IMR-90 (cell line): Measurements from ENCODE around the gene CARD10. TPM values are rescaled to one million over a fixed set of nuclear protein-coding genes. Genes with fewer than 3 reads are reported as not detected.

Source experiments
- ATAC-seq: fragments of 200-7000 bp; cut with Tn5 transposase; 2 replicates; pipeline ENCODE4 v1.9.1; 2020; ENCODE audit warnings: low read depth, mild to moderate bottlenecking, moderate library complexity
- BruUV-seq: library from RNA; stranded (reverse); fragments of 400-500 nt; replicated peaks from 2 replicates; lab custom pipeline; 2021; lab: Mats Ljungman, UMichigan
- CTCF ChIA-PET: fragments of 300-600 bp; formaldehyde crosslinking; extraction: SDS; loops from one replicate; lab custom pipeline; 2021; ENCODE audit warnings: antibody characterized with exemption; lab: Yijun Ruan, JAX
- POLR2A ChIA-PET: fragments of 300-600 bp; sonication (Branson Sonifier 250); formaldehyde crosslinking; loops from one replicate; lab custom pipeline; 2022; ENCODE audit warnings: antibody characterized with exemption; ENCODE audit not compliant: unreplicated experiment; lab: Charles Lee
- DNase-seq: peaks from one replicate; pipeline ENCODE4 v3.0.0; 2013
- H2AFZ ChIP-seq: replicated peaks from 2 replicates; pipeline ENCODE3; 2013; ENCODE audit warnings: low read length, mild to moderate bottlenecking; ENCODE audit not compliant: poor library complexity
- H2AK5ac ChIP-seq: 2 replicates; pipeline ENCODE4 v1.6.1; 2013; ENCODE audit warnings: low read depth, low read length, inconsistent platforms
- H2AK9ac ChIP-seq: replicated peaks from 2 replicates; pipeline ENCODE3; 2013; ENCODE audit warnings: mild to moderate bottlenecking, low read depth, low read length, moderate library complexity; ENCODE audit not compliant: poor library complexity
- H2BK120ac ChIP-seq: 2 replicates; pipeline ENCODE4 v1.6.1; 2013; ENCODE audit warnings: low read depth, low read length, inconsistent platforms
- H2BK15ac ChIP-seq: 3 replicates; pipeline ENCODE4 v1.6.1; 2013; ENCODE audit warnings: low read depth, low read length, inconsistent platforms
- H2BK20ac ChIP-seq: 2 replicates; pipeline ENCODE4 v1.6.1; 2013; ENCODE audit warnings: low read depth, mild to moderate bottlenecking, inconsistent platforms, low read length, moderate library complexity
- H2BK5ac ChIP-seq: 2 replicates; pipeline ENCODE4 v1.6.1; 2013; ENCODE audit warnings: mild to moderate bottlenecking, low read depth, low read length, inconsistent platforms; ENCODE audit not compliant: poor library complexity, severe bottlenecking
- H3K14ac ChIP-seq: replicated peaks from 2 replicates; pipeline ENCODE4 v1.6.1; 2013; ENCODE audit warnings: low read depth, low read length, inconsistent platforms
- H3K18ac ChIP-seq: 2 replicates; pipeline ENCODE4 v1.6.1; 2013; ENCODE audit warnings: low read depth, low read length, control low read depth
- H3K23ac ChIP-seq: 2 replicates; pipeline ENCODE4 v1.6.1; 2013; ENCODE audit warnings: low read depth, low read length, inconsistent platforms
- H3K27ac ChIP-seq: 2 replicates; pipeline ENCODE4 v1.5.1; 2013; ENCODE audit warnings: mild to moderate bottlenecking, control low read depth, low read length; ENCODE audit not compliant: insufficient read depth
- H3K27me3 ChIP-seq: 2 replicates; pipeline ENCODE4 v1.6.1; 2013; ENCODE audit warnings: low read length; ENCODE audit not compliant: control insufficient read depth, insufficient read depth
- H3K36me3 ChIP-seq: 2 replicates; pipeline ENCODE4 v1.6.1; 2013; ENCODE audit warnings: low read length, mixed read lengths; ENCODE audit not compliant: control insufficient read depth, insufficient read depth
- H3K4ac ChIP-seq: 2 replicates; pipeline ENCODE4 v1.6.1; 2013; ENCODE audit warnings: low read depth, low read length, inconsistent platforms
- H3K4me1 ChIP-seq: 2 replicates; pipeline ENCODE4 v1.6.1; 2013; ENCODE audit warnings: low read length, mixed read lengths; ENCODE audit not compliant: control insufficient read depth, insufficient read depth
- H3K4me2 ChIP-seq: 2 replicates; pipeline ENCODE4 v1.6.1; 2013; ENCODE audit warnings: low read depth, mild to moderate bottlenecking, control low read depth, low read length, moderate library complexity
- H3K4me3 ChIP-seq: 2 replicates; pipeline ENCODE4 v1.5.1; 2013; ENCODE audit warnings: low read depth, mild to moderate bottlenecking, control low read depth, low read length, moderate library complexity; ENCODE audit not compliant: insufficient read depth
- H3K56ac ChIP-seq: 2 replicates; pipeline ENCODE4 v1.6.1; 2013; ENCODE audit warnings: low read length, inconsistent platforms; ENCODE audit not compliant: insufficient read depth; ENCODE audit errors: extremely low read depth
- H3K79me1 ChIP-seq, 2 experiments: 2 replicates each; pipeline ENCODE4 v1.6.1; 2013; ENCODE audit warnings: low read length in 2 of 2, inconsistent platforms in 1 of 2, low read depth in 1 of 2
- H3K9ac ChIP-seq: 2 replicates; pipeline ENCODE4 v1.6.1; 2013; ENCODE audit warnings: low read depth, low read length, control low read depth
- H3K9me1 ChIP-seq: 2 replicates; pipeline ENCODE4 v1.6.1; 2013; ENCODE audit warnings: low read length, inconsistent platforms; ENCODE audit not compliant: insufficient read depth
- H3K9me3 ChIP-seq: 2 replicates; pipeline ENCODE4 v1.6.1; 2013; ENCODE audit warnings: low read length; ENCODE audit not compliant: control insufficient read depth, insufficient read depth
- H4K20me1 ChIP-seq: 2 replicates; pipeline ENCODE4 v1.6.1; 2013; ENCODE audit warnings: low read length, inconsistent platforms; ENCODE audit not compliant: insufficient read depth
- H4K5ac ChIP-seq: 2 replicates; pipeline ENCODE4 v1.6.1; 2013; ENCODE audit warnings: mild to moderate bottlenecking, low read depth, low read length, control low read depth
- H4K8ac ChIP-seq, 2 experiments: 2 replicates each; pipeline ENCODE4 v1.6.1; 2013; ENCODE audit warnings: low read depth in 2 of 2, low read length in 2 of 2, control low read depth in 1 of 2, inconsistent platforms in 1 of 2
- H4K91ac ChIP-seq: 2 replicates; pipeline ENCODE4 v1.6.1; 2013; ENCODE audit warnings: low read depth, low read length, inconsistent platforms; ENCODE audit not compliant: insufficient read depth
- CEBPB ChIP-seq: IDR thresholded peaks from 2 replicates; pipeline ENCODE4 v1.6.1; 2012; ENCODE audit warnings: low read depth, low read length, improper control_type of control experiment
- CHD1 ChIP-seq: IDR thresholded peaks from 2 replicates; pipeline ENCODE4 v1.6.1; 2012; ENCODE audit warnings: low read depth, low read length, improper control_type of control experiment
- FOS ChIP-seq: fragments of 150-350 bp; IDR thresholded peaks from 2 replicates; pipeline ENCODE4 v1.6.1; 2016; ENCODE audit warnings: low read depth, low read length
- MAZ ChIP-seq: IDR thresholded peaks from 2 replicates; pipeline ENCODE4 v1.6.1; 2012; ENCODE audit warnings: low read depth, mild to moderate bottlenecking, low read length, improper control_type of control experiment, moderate library complexity, borderline replicate concordance
- MXI1 ChIP-seq: IDR thresholded peaks from 2 replicates; pipeline ENCODE4 v1.6.1; 2012; ENCODE audit warnings: low read depth, mild to moderate bottlenecking, low read length, moderate library complexity, borderline replicate concordance
- POLR2A ChIP-seq: IDR thresholded peaks from 2 replicates; pipeline ENCODE4 v1.6.1; 2012; ENCODE audit warnings: mild to moderate bottlenecking, low read depth, low read length
- RAD21 ChIP-seq: IDR thresholded peaks from 2 replicates; pipeline ENCODE4 v1.6.1; 2012; ENCODE audit warnings: low read length, improper control_type of control experiment
- RCOR1 ChIP-seq: IDR thresholded peaks from 2 replicates; pipeline ENCODE4 v1.6.1; 2012; ENCODE audit warnings: mild to moderate bottlenecking, low read length, improper control_type of control experiment; ENCODE audit not compliant: insufficient replicate concordance
- RFX5 ChIP-seq: IDR thresholded peaks from 2 replicates; pipeline ENCODE4 v1.8.0; 2012; ENCODE audit warnings: low read depth, mild to moderate bottlenecking, low read length, moderate library complexity
- SMC3 ChIP-seq: fragments of 150-350 bp; IDR thresholded peaks from 2 replicates; pipeline ENCODE4 v1.6.1; 2016; ENCODE audit warnings: low read depth, mild to moderate bottlenecking, antibody characterized with exemption, low read length, moderate library complexity
- WGBS, 2 experiments: methylation state at CpG; one replicate each; pipeline versions ENCODE4 v1.1.5 to v1.1.7; 2013; ENCODE audit warnings: missing lambda C conversion rate in 2 of 2; ENCODE audit not compliant: insufficient read length in 1 of 2; ENCODE audit errors: extremely low coverage in 2 of 2; 5-methylcytosine and 5-hydroxymethylcytosine counted together
- dilution Hi-C: fragments of 300-500 bp; cut with HindIII; formaldehyde crosslinking; loops from one replicate; pipeline ENCODE4 v1.14.3; 2018; ENCODE audit warnings: low sequenced_read_pairs; ENCODE audit not compliant: unreplicated experiment
- in situ Hi-C: fragments of 300-500 bp; cut with MboI; formaldehyde crosslinking; loops from 3 replicates; pipeline ENCODE4 v1.14.3; 2019; ENCODE audit warnings: low sequenced_read_pairs, inconsistent platforms, mixed read lengths
- intact Hi-C: fragments of 100-400 bp; cut with micrococcal nuclease; formaldehyde crosslinking; loops from 2 replicates; pipeline ENCODE4 v1.10.0; 2022
- polyA plus RNA-seq, 3 experiments: library from polyadenylated mRNA; depleted of rRNA; stranded (reverse); fragments of >200 nt; gene quantifications; 2 replicates each; pipeline ENCODE4 v1.2.3, GENCODE V29; 2012; ENCODE audit warnings: low replicate concordance in 1 of 3
- total RNA-seq: library from RNA; depleted of rRNA; stranded (reverse); fragments of >200 nt; gene quantifications from 2 replicates; pipeline ENCODE4 v1.2.3, GENCODE V29; 2012
- TF ChIP-seq, protein P1 (sequence below): fragments of 150-350 bp; IDR thresholded peaks from 2 replicates; pipeline ENCODE4 v1.6.1; 2016; ENCODE audit warnings: low read depth, mild to moderate bottlenecking, low read length, moderate library complexity, borderline replicate concordance
- TF ChIP-seq, protein P2 (sequence below): fragments of 150-350 bp; IDR thresholded peaks from 2 replicates; pipeline ENCODE4 v1.6.1; 2017; ENCODE audit warnings: mild to moderate bottlenecking, antibody characterized with exemption, low read length, low read depth
- TF ChIP-seq, protein P3 (sequence below): conservative IDR thresholded peaks from 2 replicates; pipeline ENCODE4 v1.5.1; 2012; ENCODE audit warnings: mild to moderate bottlenecking, low read depth, low read length, improper control_type of control experiment

CARD10 gene
- total and polyA plus RNA-seq, 2 of the 4 experiments (the other 2 are of a cell fraction): 6.1 to 18.4 TPM

DNA sequence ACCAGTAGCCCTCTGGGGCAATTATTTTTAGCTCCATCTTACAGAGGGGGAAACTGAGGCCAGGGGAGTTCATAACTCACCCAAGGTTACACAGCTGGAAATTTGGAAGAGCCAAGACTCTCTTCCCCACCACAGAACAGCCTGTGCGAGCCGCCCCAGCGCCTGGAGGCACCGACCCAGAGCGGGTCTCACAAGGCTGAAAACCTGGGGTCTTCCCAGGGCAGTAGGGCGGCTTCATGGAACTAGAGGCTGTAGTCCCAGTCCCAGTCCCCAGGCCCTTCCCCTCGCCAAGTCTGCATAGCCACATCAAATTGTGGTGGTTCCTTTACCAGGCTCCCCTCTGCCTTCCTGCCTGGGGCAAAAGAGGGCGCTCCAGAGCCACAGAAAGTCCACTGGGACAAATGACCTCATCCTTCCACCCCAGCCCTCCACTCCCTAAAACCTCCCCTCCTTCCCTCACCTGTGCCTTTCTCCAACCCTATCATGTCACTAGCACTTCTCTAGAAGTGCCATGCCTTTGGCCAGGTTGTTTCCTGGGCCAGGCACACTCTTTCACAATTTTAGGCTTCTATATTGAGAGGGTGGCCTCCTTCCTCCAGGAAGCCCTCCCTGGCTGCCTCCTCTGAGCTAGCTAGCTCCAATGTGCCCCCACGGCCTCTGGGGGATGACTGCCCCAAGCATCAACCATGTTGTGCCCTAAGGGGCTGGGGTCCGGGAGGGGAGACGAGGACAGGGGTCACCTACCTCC lies 25.9 kb upstream of the CARD10 start:
- DNase-seq (peak; percentile 58), ATAC-seq (peak; percentile 40)
- H2BK20ac ChIP-seq: peak overlapping the region; percentile 90
- peak overlapping the region; percentile 96 for H2AK5ac ChIP-seq
- H2BK15ac ChIP-seq: peak overlapping the region; percentile 45; the same call in 2 of the 3 replicates
- peak overlapping the region; percentile 75 for H3K9ac ChIP-seq
- H3K9me1 ChIP-seq: peaks cover 12% of the 10 kb centered on the region; the same call in 1 of the 2 replicates
- H4K8ac ChIP-seq: peak overlapping the region; percentile 76 to 93; a peak in 3 of 4 replicates
- H3K27me3 ChIP-seq: no peaks in the 10 kb centered on the region
- H3K56ac ChIP-seq: no peak overlapping the region
- peak overlapping the region; percentile 94 for H4K91ac ChIP-seq
- H4K20me1 ChIP-seq: no peaks in the 10 kb centered on the region
- peak overlapping the region; percentile 97 for H3K4ac ChIP-seq
- H2BK120ac ChIP-seq: peak overlapping the region; percentile 92
- H3K4me3 ChIP-seq: no peak overlapping the region
- in situ Hi-C loops (no loop called here), intact Hi-C loops (loop anchor here (1.0 to 5.0 kb wide), 3 partner anchors 45 to 132 kb away; partner anchors contain the start of genes GGA1 and LGALS1), dilution Hi-C loops (no loop called here)
- peak overlapping the region; percentile 71; the same call in 1 of the 2 replicates for H3K23ac ChIP-seq
- H4K5ac ChIP-seq: peak overlapping the region; percentile 88
- peak overlapping the region; percentile 77 for H3K4me2 ChIP-seq
- no peaks in the 10 kb centered on the region for H3K9me3 ChIP-seq
- H3K18ac ChIP-seq: peak overlapping the region; percentile 79; the same call in 1 of the 2 replicates
- peak overlapping the region; percentile 90 for H3K14ac ChIP-seq
- peak overlapping the region; percentile 89 for H3K27ac ChIP-seq
- peaks cover 30% of the 10 kb centered on the region for H3K4me1 ChIP-seq
- H2AFZ ChIP-seq: peak overlapping the region; percentile 97
- POLR2A ChIA-PET: interaction anchor here (1.0 kb wide), 1 partner anchor 47 kb away, joined by 4 read pairs; no protein-coding TSS in a partner anchor
- peaks cover 0 to 10% of the 10 kb centered on the region in 2 experiments; a peak in 2 of 4 replicates for H3K79me1 ChIP-seq
- H2BK5ac ChIP-seq: peak overlapping the region; percentile 84
- WGBS, 2 experiments: 61% methylated on average over 4 of the region's 11 CpGs; no CpG with 5 or more reads in 1 of the 2 experiments
- BruUV-seq: no TSS peak
- H2AK9ac ChIP-seq: peak overlapping the region; percentile 99
- CTCF ChIA-PET: interaction anchor here (0.6 to 3.8 kb wide), 8 partner anchors 16 to 76 kb away, joined by 3 to 26 read pairs (median 3); no protein-coding TSS in a partner anchor
- TF ChIP-seq, protein P1, sequence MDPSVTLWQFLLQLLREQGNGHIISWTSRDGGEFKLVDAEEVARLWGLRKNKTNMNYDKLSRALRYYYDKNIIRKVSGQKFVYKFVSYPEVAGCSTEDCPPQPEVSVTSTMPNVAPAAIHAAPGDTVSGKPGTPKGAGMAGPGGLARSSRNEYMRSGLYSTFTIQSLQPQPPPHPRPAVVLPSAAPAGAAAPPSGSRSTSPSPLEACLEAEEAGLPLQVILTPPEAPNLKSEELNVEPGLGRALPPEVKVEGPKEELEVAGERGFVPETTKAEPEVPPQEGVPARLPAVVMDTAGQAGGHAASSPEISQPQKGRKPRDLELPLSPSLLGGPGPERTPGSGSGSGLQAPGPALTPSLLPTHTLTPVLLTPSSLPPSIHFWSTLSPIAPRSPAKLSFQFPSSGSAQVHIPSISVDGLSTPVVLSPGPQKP: no peak
- TF ChIP-seq RCOR1: no peak
- TF ChIP-seq CHD1: no peak
- TF ChIP-seq RAD21: peak; percentile 83
- TF ChIP-seq MAZ: no peak
- TF ChIP-seq CEBPB: no peak
- peak; percentile 79 for TF ChIP-seq SMC3
- no peak for TF ChIP-seq POLR2A
- TF ChIP-seq RFX5: no peak
- TF ChIP-seq, protein P2, sequence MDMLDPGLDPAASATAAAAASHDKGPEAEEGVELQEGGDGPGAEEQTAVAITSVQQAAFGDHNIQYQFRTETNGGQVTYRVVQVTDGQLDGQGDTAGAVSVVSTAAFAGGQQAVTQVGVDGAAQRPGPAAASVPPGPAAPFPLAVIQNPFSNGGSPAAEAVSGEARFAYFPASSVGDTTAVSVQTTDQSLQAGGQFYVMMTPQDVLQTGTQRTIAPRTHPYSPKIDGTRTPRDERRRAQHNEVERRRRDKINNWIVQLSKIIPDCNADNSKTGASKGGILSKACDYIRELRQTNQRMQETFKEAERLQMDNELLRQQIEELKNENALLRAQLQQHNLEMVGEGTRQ: no peak
- no peak for TF ChIP-seq FOS
- TF ChIP-seq, protein P3, sequence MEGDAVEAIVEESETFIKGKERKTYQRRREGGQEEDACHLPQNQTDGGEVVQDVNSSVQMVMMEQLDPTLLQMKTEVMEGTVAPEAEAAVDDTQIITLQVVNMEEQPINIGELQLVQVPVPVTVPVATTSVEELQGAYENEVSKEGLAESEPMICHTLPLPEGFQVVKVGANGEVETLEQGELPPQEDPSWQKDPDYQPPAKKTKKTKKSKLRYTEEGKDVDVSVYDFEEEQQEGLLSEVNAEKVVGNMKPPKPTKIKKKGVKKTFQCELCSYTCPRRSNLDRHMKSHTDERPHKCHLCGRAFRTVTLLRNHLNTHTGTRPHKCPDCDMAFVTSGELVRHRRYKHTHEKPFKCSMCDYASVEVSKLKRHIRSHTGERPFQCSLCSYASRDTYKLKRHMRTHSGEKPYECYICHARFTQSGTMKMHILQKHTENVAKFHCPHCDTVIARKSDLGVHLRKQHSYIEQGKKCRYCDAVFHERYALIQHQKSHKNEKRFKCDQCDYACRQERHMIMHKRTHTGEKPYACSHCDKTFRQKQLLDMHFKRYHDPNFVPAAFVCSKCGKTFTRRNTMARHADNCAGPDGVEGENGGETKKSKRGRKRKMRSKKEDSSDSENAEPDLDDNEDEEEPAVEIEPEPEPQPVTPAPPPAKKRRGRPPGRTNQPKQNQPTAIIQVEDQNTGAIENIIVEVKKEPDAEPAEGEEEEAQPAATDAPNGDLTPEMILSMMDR: peak; percentile 88
- no peak for TF ChIP-seq MXI1
- no peaks in the 10 kb centered on the region for H3K36me3 ChIP-seq
